Natural killer cell (primary cell): ENCODE measurements around the gene CTIF. TPM values are rescaled to one million over a fixed set of nuclear protein-coding genes. Genes with fewer than 3 reads are reported as not detected.

Source experiments
- ATAC-seq, 3 donors: fragments of 150-1000 bp in 2 of 3; fragments of 200-7000 bp in 1 of 3; cut with Tn5 transposase; 1 replicate in 1 of 3; 2 replicates in 2 of 3; pipeline ENCODE4 v1.10.0; 2021; ENCODE audit warnings: mild to moderate bottlenecking in 2 of 3, moderate library complexity in 2 of 3
- DNase-seq, 2 donors: peaks; one replicate each; pipeline versions ENCODE4 v3.0.0 to v3.0.0-alpha.2; 2013 to 2021; ENCODE audit warnings: mixed read lengths in 1 of 2
- H3K27ac ChIP-seq: one replicate; pipeline ENCODE4 v1.5.1; 2013; ENCODE audit warnings: mild to moderate bottlenecking, low read length
- H3K27me3 ChIP-seq: one replicate; pipeline ENCODE4 v1.6.1; 2013; ENCODE audit warnings: low read length; ENCODE audit not compliant: control insufficient read depth, insufficient read depth
- H3K36me3 ChIP-seq: one replicate; pipeline ENCODE4 v1.6.1; 2013; ENCODE audit warnings: low read length; ENCODE audit not compliant: control insufficient read depth, insufficient read depth
- H3K4me1 ChIP-seq: one replicate; pipeline ENCODE4 v1.6.1; 2013; ENCODE audit warnings: low read length; ENCODE audit not compliant: control insufficient read depth, insufficient read depth
- H3K4me3 ChIP-seq: one replicate; pipeline ENCODE4 v1.5.1; 2013; ENCODE audit warnings: low read length
- H3K9me3 ChIP-seq: one replicate; pipeline ENCODE4 v1.6.1; 2013; ENCODE audit warnings: low read length; ENCODE audit not compliant: control insufficient read depth, insufficient read depth
- H3K27ac Mint-ChIP-seq, 2 donors: one replicate each; pipeline ENCODE4 v1.8.0; 2022; ENCODE audit warnings: mild to moderate bottlenecking in 2 of 2, mixed read lengths in 2 of 2, moderate library complexity in 1 of 2
- H3K27me3 Mint-ChIP-seq, 2 donors: one replicate each; pipeline ENCODE4 v1.8.0; 2022; ENCODE audit warnings: low read depth in 2 of 2, mixed read lengths in 2 of 2
- H3K36me3 Mint-ChIP-seq: one replicate; pipeline ENCODE4 v1.8.0; 2022; ENCODE audit warnings: mixed read lengths
- H3K4me1 Mint-ChIP-seq, 2 donors: one replicate each; pipeline ENCODE4 v1.8.0; 2022; ENCODE audit warnings: mixed read lengths in 2 of 2
- H3K4me3 Mint-ChIP-seq: one replicate; pipeline ENCODE4 v1.8.0; 2022; ENCODE audit warnings: mild to moderate bottlenecking, moderate library complexity, mixed read lengths
- H3K9me3 Mint-ChIP-seq, 2 donors: one replicate each; pipeline ENCODE4 v1.8.0; 2022; ENCODE audit warnings: mixed read lengths in 2 of 2
- CTCF ChIP-seq: fragments of 200-600 bp; IDR thresholded peaks from one replicate; pipeline ENCODE4 v1.8.0; 2022; ENCODE audit warnings: antibody characterized with exemption
- WGBS: methylation state at CpG from one replicate; pipeline ENCODE4 v1.1.7; 2013; ENCODE audit warnings: missing lambda C conversion rate; ENCODE audit not compliant: insufficient coverage; 5-methylcytosine and 5-hydroxymethylcytosine counted together
- intact Hi-C: fragments of 100-400 bp; cut with micrococcal nuclease; formaldehyde crosslinking; loops from one replicate; pipeline ENCODE4 v1.14.2; 2022
- total RNA-seq, 4 donors: library from RNA; stranded (reverse); fragments of 120-200 nt in 1 of 4; gene quantifications; one replicate each; pipeline versions ENCODE4 v1.2.3 to v1.2.4, GENCODE V29; 2013 to 2022

Gene CTIF
- total RNA-seq, 3 donors from 2014 or later (not counting 1 experiment from before 2014, with no cell fraction given): 6.9 to 10.2 (median 8.2) TPM

DNA sequence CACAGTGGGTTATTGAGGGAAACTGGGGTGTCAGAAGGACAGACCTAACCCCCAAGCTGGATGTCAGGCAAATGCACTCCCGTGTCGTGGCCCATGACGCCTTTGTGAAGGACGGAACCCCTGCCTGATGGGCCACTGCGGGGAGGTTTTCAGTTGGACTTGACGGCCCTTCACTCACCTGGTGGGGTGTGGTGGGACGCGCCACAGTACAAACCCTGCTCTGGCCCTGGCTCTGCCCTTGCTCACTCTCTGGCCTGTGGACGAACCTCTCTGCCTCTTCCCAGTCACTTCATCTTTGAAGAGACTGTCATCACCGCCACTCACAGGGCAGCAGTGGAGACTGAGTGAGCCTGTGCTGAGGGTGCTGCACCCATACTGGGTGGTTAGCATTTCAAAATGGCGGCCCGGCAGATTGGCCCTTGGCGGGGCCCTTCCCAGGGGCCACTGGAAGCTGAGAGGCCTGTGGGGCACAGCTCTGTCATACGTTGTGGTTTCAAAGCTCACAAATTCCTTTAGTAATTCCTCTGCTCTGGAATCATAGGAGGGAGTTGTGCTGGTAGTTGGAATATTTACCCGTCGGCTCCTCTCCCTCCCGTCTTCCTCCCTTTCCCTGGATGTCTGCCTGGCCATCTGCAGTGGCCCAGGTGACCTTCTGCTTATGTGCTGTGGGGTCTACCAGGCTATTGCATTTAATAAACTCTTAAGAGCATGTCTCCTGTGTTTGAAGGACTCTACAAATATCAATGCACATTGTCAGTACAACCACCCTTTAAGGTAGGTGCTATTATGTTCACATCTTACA, 200.6 kb downstream of the CTIF start:
- peaks cover 6% of the 10 kb centered on the region for H3K4me1 ChIP-seq
- no peaks in the 10 kb centered on the region for H3K9me3 Mint-ChIP-seq
- WGBS: 88% methylated on average over 16 of the region's 17 CpGs
- TF ChIP-seq CTCF: no peak
- no peaks in the 10 kb centered on the region for H3K36me3 ChIP-seq
- intact Hi-C loops: no loop called here
- no peak overlapping the region for H3K27ac Mint-ChIP-seq
- no peaks in the 10 kb centered on the region for H3K36me3 Mint-ChIP-seq
- H3K4me3 Mint-ChIP-seq: no peak overlapping the region
- H3K27me3 Mint-ChIP-seq: peaks cover 0 to 2% of the 10 kb centered on the region in 2 donors
- H3K4me1 Mint-ChIP-seq: peaks cover 4 to 10% of the 10 kb centered on the region in 2 donors
- DNase-seq (no peak), ATAC-seq (no peak)
- no peak overlapping the region for H3K27ac ChIP-seq
- no peak overlapping the region for H3K4me3 ChIP-seq
- no peaks in the 10 kb centered on the region for H3K27me3 ChIP-seq
- H3K9me3 ChIP-seq: no peaks in the 10 kb centered on the region

- Histone ChIP-seq H3K27me3 (no peaks in the 10 kb centered on the region), H3K27ac (no peak overlapping the region), H3K9me3 (no peaks in the 10 kb centered on the region), H3K36me3 (no peaks in the 10 kb centered on the region), H3K4me1 (peaks cover 6% of the 10 kb centered on the region), H3K4me3 (no peak overlapping the region)
- Mint-ChIP-seq H3K27me3 (peaks cover 0 to 2% of the 10 kb centered on the region in 2 donors), H3K27ac (no peak overlapping the region), H3K4me1 (peaks cover 1 to 4% of the 10 kb centered on the region in 2 donors), H3K36me3 (no peaks in the 10 kb centered on the region), H3K9me3 (no peaks in the 10 kb centered on the region), H3K4me3 (no peak overlapping the region)
- DNase-seq (no peak), ATAC-seq (no peak)
- no peak for TF ChIP-seq CTCF
- WGBS: 91% methylated on average over 4 of the region's 4 CpGs
- intact Hi-C loops: no loop called here
Measured at GRCh38 chr18:48740068-48740440, 201.2 kb downstream of the CTIF start.

- peaks cover 6% of the 10 kb centered on the region for H3K4me1 ChIP-seq
- no peaks in the 10 kb centered on the region for H3K27me3 ChIP-seq
- Mint-ChIP-seq H3K36me3 (no peaks in the 10 kb centered on the region), H3K27ac (no peak overlapping the region), H3K4me3 (no peak overlapping the region), H3K27me3 (no peaks in the 10 kb centered on the region), H3K4me1 (no peaks in the 10 kb centered on the region), H3K9me3 (no peaks in the 10 kb centered on the region)
- WGBS: 95% methylated on average over 5 of the region's 6 CpGs
- DNase-seq (no peak), ATAC-seq (no peak)
- TF ChIP-seq CTCF: no peak
- no peak overlapping the region for H3K4me3 ChIP-seq
- no peaks in the 10 kb centered on the region for H3K36me3 ChIP-seq
- H3K9me3 ChIP-seq: no peaks in the 10 kb centered on the region
- intact Hi-C loops: no loop called here
- no peak overlapping the region for H3K27ac ChIP-seq
Measured at GRCh38 chr18:48740851-48741485, 202.1 kb downstream of the CTIF start.
